MCF 10A (cell line): ENCODE measurements around the gene ARPC1B. TPM values are rescaled to one million over a fixed set of nuclear protein-coding genes. Genes with fewer than 3 reads are reported as not detected.
"Not testable (repeated sequence)": the region's sequence is repeated elsewhere in the genome, so short reads cannot be mapped to it uniquely, and the experiment has no call there.

Experiments
- BruUV-seq: library from RNA; stranded (reverse); fragments of 400-500 nt; replicated peaks from 2 replicates; lab custom pipeline; 2021; lab: Mats Ljungman, UMichigan
- CTCF ChIA-PET: fragments of 300-600 bp; sonication (Branson Sonifier 250); formaldehyde crosslinking; extraction: SDS; loops from one replicate; lab custom pipeline; 2021; ENCODE audit warnings: antibody characterized with exemption, inconsistent platforms; lab: Yijun Ruan, JAX
- POLR2A ChIA-PET: fragments of 300-600, 350-650 bp; sonication (Branson Sonifier 250); formaldehyde crosslinking; extraction: SDS; loops from one replicate; lab custom pipeline; 2020; ENCODE audit warnings: antibody characterized with exemption, inconsistent platforms; lab: Yijun Ruan, JAX
- DNase-seq: peaks from one replicate; pipeline ENCODE4 v3.0.0-alpha.2; 2018; ENCODE audit not compliant: unreplicated experiment
- H3K27ac Mint-ChIP-seq: one replicate; pipeline ENCODE4 v1.8.0; 2022; ENCODE audit warnings: mild to moderate bottlenecking, low read depth, mixed read lengths; ENCODE audit not compliant: unreplicated experiment
- H3K27me3 Mint-ChIP-seq: one replicate; pipeline ENCODE4 v1.8.0; 2022; ENCODE audit warnings: mixed read lengths; ENCODE audit not compliant: insufficient read depth, unreplicated experiment
- H3K36me3 Mint-ChIP-seq: one replicate; pipeline ENCODE4 v1.8.0; 2022; ENCODE audit warnings: mild to moderate bottlenecking, moderate library complexity, mixed read lengths; ENCODE audit not compliant: insufficient read depth, unreplicated experiment
- H3K4me1 Mint-ChIP-seq: one replicate; pipeline ENCODE4 v1.8.0; 2022; ENCODE audit warnings: mixed read lengths; ENCODE audit not compliant: insufficient read depth, unreplicated experiment
- H3K4me3 Mint-ChIP-seq: one replicate; pipeline ENCODE4 v1.8.0; 2022; ENCODE audit warnings: mild to moderate bottlenecking, moderate library complexity, mixed read lengths; ENCODE audit not compliant: unreplicated experiment
- H3K9me3 Mint-ChIP-seq: one replicate; pipeline ENCODE4 v1.8.0; 2022; ENCODE audit warnings: mixed read lengths; ENCODE audit not compliant: unreplicated experiment
- intact Hi-C: fragments of 100-400 bp; cut with micrococcal nuclease; formaldehyde crosslinking; loops from 2 replicates; pipeline ENCODE4 v1.14.1; 2022
- total RNA-seq: library from RNA; stranded (reverse); gene quantifications from 2 replicates; pipeline ENCODE4 v1.2.3, GENCODE V29; 2022
- TF ChIP-seq, protein P1 (sequence below): fragments of 200-600 bp; IDR thresholded peaks from one replicate; pipeline ENCODE4 v1.8.0; 2022; ENCODE audit warnings: antibody characterized with exemption, mild to moderate bottlenecking; ENCODE audit not compliant: unreplicated experiment

The ARPC1B gene
- total RNA-seq, 1 experiment from 2014 or later, result 174 TPM

DNA sequence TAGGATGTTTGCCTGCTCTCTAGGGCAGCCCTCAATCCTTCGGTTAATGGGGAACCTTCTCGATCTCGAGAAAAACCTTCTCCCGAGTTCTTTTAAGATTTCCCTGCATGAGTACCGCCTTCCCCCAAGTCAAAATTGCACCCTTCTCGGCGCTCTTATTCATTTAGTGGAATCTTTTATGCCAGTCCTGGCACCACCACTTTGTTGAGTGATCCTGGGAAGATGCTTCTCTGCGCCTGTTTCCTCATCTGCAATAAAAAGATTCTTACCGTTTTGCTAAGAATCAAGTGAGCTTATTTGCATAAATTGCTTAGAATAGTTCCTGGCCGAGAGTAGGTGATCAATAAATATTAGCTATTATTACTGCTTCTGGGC, 48.1 kb upstream of the ARPC1B start:
- H3K4me1 Mint-ChIP-seq, result peaks cover 20% of the 10 kb centered on the region
- TF ChIP-seq, protein P1, sequence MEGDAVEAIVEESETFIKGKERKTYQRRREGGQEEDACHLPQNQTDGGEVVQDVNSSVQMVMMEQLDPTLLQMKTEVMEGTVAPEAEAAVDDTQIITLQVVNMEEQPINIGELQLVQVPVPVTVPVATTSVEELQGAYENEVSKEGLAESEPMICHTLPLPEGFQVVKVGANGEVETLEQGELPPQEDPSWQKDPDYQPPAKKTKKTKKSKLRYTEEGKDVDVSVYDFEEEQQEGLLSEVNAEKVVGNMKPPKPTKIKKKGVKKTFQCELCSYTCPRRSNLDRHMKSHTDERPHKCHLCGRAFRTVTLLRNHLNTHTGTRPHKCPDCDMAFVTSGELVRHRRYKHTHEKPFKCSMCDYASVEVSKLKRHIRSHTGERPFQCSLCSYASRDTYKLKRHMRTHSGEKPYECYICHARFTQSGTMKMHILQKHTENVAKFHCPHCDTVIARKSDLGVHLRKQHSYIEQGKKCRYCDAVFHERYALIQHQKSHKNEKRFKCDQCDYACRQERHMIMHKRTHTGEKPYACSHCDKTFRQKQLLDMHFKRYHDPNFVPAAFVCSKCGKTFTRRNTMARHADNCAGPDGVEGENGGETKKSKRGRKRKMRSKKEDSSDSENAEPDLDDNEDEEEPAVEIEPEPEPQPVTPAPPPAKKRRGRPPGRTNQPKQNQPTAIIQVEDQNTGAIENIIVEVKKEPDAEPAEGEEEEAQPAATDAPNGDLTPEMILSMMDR, result no peak
- peak overlapping the region; percentile 81 for H3K27ac Mint-ChIP-seq
- intact Hi-C loops, result no loop called here
- BruUV-seq, result no TSS peak
- peak overlapping the region; percentile 82 for H3K4me3 Mint-ChIP-seq
- H3K9me3 Mint-ChIP-seq, result no peaks in the 10 kb centered on the region
- DNase-seq, result no peak
- CTCF ChIA-PET, result interaction anchor here (0.7 to 1.9 kb wide), 3 partner anchors 16 to 279 kb away, joined by 3 to 7 read pairs (median 6); no protein-coding TSS in a partner anchor
- H3K27me3 Mint-ChIP-seq, result no peaks in the 10 kb centered on the region
- peaks cover 9% of the 10 kb centered on the region for H3K36me3 Mint-ChIP-seq
- POLR2A ChIA-PET, result interaction anchor here (0.6 to 2.9 kb wide), 15 partner anchors 10 to 1102 kb away, joined by 3 to 22 read pairs (median 3); partner anchors contain the start of genes BUD31, CPSF4, PDAP1 and PTCD1

DNA sequence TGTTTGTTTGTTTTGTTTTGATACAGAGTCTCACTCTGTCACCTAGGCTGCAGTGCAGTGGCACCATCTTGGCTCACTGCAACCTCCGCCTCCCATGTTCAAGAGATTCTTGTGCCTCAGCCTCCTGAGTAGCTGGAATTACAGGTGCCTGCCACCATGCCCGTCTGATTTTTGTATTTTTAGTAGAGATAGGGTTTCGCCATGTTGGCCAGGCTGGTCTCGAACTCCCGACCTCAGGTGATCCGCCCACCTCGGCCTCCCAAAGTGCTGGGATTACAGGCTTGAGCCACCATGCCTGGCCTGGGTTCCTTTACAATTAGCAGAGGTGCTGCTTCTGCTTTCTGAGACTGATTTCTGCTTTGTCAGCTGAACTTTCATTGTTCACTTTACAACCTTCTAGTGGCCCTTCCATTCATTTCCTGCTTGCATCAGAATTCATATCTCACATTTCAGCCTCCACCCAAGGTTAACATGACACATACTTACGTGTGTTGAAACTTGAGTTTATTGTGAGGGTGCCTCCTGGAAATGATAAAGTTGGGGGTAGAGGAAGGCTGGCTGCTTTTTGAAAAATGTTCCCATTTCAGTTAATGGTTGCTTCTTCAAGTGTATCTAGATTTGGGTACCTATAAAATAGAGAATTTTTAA, 44.1 kb upstream of the ARPC1B start:
- POLR2A ChIA-PET, result interaction anchor here (0.6 to 2.0 kb wide), 9 partner anchors 14 to 331 kb away, joined by 3 to 8 read pairs (median 4); partner anchors contain the start of gene BUD31
- intact Hi-C loops, H3K27me3 Mint-ChIP-seq, CTCF ChIA-PET, H3K9me3 Mint-ChIP-seq, BruUV-seq: not testable (repeated sequence)
- peak overlapping the region; percentile 71 for H3K4me3 Mint-ChIP-seq
- H3K4me1 Mint-ChIP-seq, result peaks cover 20% of the 10 kb centered on the region
- peak overlapping the region; percentile 86 for H3K27ac Mint-ChIP-seq
- H3K36me3 Mint-ChIP-seq, result peaks cover 48% of the 10 kb centered on the region
- peak; percentile 91 for DNase-seq

DNA sequence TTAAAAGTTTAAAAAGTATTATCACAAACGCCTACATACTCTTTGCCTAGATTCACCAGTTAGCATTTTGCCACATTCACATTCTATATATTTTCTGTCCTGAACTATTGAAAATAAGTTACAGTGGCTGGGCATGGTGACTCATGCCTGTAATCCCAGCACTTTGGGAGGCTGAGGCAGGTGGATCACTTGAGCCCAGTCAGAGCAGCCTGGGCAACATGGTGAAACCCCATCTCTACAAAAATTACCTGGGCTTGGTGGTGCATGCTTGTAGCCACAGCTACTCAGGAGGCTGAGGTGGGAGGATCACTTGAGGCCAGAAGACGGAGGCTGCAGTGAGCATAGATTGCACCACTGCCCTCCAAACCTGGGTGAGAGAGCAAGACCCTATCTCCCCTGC, 43.5 kb upstream of the ARPC1B start:
- H3K36me3 Mint-ChIP-seq, result peaks cover 48% of the 10 kb centered on the region
- peak; percentile 28 for DNase-seq
- POLR2A ChIA-PET, result interaction anchor here (1.1 kb wide), 1 partner anchor 78 kb away, joined by 5 read pairs; the partner anchor contains the start of genes BUD31 and PDAP1
- CTCF ChIA-PET, result no interaction called here
- peaks cover 20% of the 10 kb centered on the region for H3K4me1 Mint-ChIP-seq
- peak overlapping the region; percentile 71 for H3K4me3 Mint-ChIP-seq
- intact Hi-C loops, result no loop called here
- TF ChIP-seq, protein P1, result no peak
- no peaks in the 10 kb centered on the region for H3K27me3 Mint-ChIP-seq
- peak overlapping the region; percentile 86 for H3K27ac Mint-ChIP-seq
- H3K9me3 Mint-ChIP-seq, result no peaks in the 10 kb centered on the region
- BruUV-seq, result no TSS peak

DNA sequence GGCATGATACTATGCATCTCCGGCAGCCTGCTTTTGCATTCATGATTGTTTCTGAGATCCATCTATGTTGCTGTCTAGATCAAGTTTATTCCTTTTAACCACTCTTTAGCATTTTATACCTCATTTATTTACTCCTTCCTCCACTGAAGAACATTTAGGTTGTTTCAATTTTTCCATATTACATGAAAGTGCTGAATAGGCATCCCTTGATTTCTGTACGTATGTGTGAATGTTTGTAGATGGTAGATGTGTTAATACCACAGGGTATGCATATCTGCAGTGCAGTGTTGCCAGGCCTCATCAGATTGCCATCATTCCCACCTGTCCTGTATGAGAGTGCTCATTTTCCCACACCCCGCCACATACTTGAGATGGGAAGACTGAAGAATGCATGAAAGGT, 34.9 kb upstream of the ARPC1B start:
- Mint-ChIP-seq H3K9me3 (no peaks in the 10 kb centered on the region), H3K36me3 (peaks cover 100% of the 10 kb centered on the region), H3K27ac (no peak overlapping the region), H3K4me1 (no peaks in the 10 kb centered on the region), H3K4me3 (no peak overlapping the region), H3K27me3 (no peaks in the 10 kb centered on the region)
- intact Hi-C loops, result no loop called here
- POLR2A ChIA-PET, result no interaction called here
- TF ChIP-seq, protein P1, result no peak
- DNase-seq, result no peak
- BruUV-seq, result no TSS peak
- CTCF ChIA-PET, result no interaction called here
